ENCODE measurements around the gene KRT80.

The KRT80 gene

DNA sequence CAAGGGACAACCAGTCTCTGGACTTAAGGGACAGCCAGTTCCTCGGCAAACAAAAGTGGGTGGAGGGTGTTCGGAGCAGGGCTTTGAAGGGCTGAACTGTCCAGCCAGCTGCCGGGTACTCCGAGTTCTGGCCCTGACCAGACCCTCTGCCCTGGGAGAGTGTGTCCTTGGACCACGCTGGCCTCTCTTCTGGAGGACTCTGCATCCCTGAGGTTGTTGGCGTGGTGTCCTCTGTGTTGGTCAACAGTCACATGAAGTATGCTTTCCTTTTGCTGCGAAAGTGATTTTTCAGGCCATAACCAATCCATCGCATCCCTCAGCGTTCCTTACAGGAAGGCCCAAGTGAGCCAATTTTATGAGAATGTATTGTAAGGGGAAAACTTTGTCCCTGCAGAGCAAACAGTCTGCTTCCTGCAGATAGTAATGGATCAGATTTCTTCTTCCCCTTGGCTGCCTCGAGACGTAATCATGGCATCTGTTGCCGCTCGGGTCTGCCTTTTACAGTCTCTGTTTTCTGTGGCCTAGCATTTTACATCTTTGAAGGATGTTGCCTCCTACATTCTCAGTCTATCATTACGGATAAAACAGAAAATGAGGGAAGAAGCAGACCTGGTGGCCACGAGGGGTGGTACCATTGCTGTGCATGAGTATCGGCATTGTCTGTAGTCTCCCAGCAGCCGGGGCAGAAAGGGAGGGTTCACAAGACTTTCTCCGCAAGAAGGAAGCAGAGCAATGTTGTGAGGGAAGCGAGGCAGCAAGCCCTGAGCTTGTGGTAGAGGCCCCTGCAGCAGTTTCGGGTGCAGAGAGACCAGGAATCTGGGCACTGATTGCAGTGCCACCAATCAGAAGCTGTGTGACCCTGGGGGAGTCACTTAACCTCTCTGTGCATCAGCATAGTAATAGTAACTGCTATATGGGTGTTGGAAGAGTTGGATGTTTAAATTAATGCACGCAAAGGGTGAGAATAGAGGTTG is 64.9 kb downstream of the KRT80 start:
- DNase-seq, result no peak

DNA sequence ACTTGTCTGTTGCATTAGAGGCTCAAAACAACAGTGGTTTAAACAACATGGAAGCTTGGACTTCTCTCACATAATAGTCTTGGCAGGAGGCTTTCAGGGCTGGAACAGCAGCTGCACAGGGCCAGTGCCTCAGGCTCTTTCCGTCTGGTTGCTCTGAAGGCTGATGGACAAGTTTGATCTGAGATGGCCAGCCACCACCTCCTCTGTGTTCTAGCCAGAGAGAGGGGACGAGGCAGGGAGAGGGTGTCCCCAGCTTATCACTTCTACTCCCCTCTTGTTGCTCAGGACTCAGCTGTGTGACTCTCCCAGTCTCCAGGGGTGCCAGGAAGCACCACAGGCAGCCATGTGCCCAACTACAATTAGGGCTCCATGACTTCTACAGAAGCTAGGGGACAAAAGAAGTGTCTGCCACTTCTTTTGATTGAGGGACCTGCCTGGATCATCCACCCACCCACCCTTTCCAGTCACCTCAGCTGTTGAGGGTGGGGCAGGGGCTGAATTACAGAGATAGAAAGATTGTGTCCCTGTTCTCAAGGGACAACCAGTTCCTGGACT is 65.7 kb downstream of the KRT80 start:
- no peak for DNase-seq

DNA sequence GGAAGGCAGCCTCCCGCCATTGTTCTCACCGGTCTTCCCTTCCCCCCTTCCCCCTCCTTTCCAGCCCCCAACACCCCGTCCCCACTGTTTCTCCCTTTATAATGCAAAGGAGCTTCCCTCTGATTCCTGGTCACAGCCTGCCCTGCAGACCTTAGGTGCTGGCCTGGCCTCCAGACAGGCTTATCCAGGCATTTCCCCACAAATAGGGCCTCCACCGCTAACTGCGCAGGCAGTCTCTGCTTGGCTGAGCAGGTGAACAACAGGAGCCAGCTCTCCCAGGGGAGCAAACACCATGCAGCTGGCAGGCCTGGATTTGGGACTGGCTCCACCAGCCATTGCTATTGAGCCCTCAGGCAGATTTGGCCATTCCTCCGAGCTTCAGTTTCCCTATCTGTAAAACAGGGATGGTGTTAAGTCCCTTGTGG is 66.3 kb downstream of the KRT80 start:
- no peak for DNase-seq

GRCh38 chr12:52123487-52124186 is 68.2 kb downstream of the KRT80 start:
- DNase-seq, result no peak

- DNase-seq, result no peak
Measured at GRCh38 chr12:52122904-52123303, 68.9 kb downstream of the KRT80 start.

DNA sequence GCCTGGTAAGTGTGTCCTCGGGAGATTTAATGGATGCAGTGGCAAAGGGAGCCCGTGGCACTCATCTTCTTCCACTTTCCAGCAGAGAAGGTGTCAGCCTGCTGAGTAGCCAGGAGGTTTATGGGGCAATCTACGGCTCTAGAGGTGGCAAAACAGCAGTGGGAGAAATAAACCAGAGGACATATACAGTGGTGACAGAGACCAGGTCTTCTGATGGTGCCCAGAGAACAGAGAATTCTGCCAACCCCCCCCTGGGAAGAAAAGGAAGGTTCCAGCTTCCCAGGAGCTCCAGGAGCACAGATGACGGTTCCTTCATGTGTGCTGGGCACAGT is 69.3 kb downstream of the KRT80 start:
- DNase-seq, result no peak

GRCh38 chr12:52121824-52122539 is 69.8 kb downstream of the KRT80 start:
- no peak for DNase-seq

- no peak for DNase-seq
Measured at GRCh38 chr12:52120951-52121823, 70.6 kb downstream of the KRT80 start.

GRCh38 chr12:52119398-52120254 is 72.2 kb downstream of the KRT80 start:
- no peak for DNase-seq
